Body of pancreas (tissue), 4 donors: Measurements from ENCODE around the gene COL28A1. TPM values are rescaled to one million over a fixed set of nuclear protein-coding genes. Genes with fewer than 3 reads are reported as not detected.

Experiments
- ATAC-seq: fragments of 150-250 bp; one replicate; pipeline ENCODE4 v1.9.1; 2016
- DNase-seq, 4 donors: peaks; one replicate each; pipeline ENCODE4 v3.0.0-alpha.2; 2019
- H3K27ac ChIP-seq, 4 donors: fragments of 200-600 bp; sonication (generic); 1 replicate in 3 of 4; 2 replicates in 1 of 4; pipeline versions ENCODE4 v1.5.1 to v1.6.1; 2016 to 2019; ENCODE audit warnings: mild to moderate bottlenecking in 1 of 4, mixed read lengths in 1 of 4, moderate library complexity in 1 of 4
- H3K27me3 ChIP-seq, 2 donors: fragments of 200-600 bp; sonication (generic); one replicate each; pipeline ENCODE4 v1.6.0; 2016; ENCODE audit warnings: mild to moderate bottlenecking in 1 of 2
- H3K36me3 ChIP-seq, 2 donors: fragments of 200-600 bp; sonication (generic); replicated peaks in 1 of 2; 2 replicates each; pipeline ENCODE4 v1.5.1; 2016; ENCODE audit warnings: low read depth in 2 of 2; ENCODE audit not compliant: insufficient read depth in 1 of 2
- H3K4me1 ChIP-seq: fragments of 200-600 bp; sonication (generic); one replicate; pipeline ENCODE4 v1.6.0; 2016
- H3K4me3 ChIP-seq, 2 donors: fragments of 200-600 bp; sonication (generic); 1 replicate in 1 of 2; 2 replicates in 1 of 2; pipeline ENCODE4 v1.5.1; 2016 to 2019
- H3K9me3 ChIP-seq, 3 donors: fragments of 200-600 bp; sonication (generic); 1 replicate in 2 of 3; 2 replicates in 1 of 3; pipeline ENCODE4 v1.5.1; 2016
- POLR2A ChIP-seq, 3 donors: fragments of 450-650 bp; IDR thresholded peaks; one replicate each; pipeline ENCODE4 v1.6.1; 2016; ENCODE audit warnings: antibody characterized with exemption in 3 of 3, mild to moderate bottlenecking in 2 of 3
- WGBS, 2 donors: methylation state at CpG; one replicate each; pipeline ENCODE4 v1.1.5; 2017; 5-methylcytosine and 5-hydroxymethylcytosine counted together
- intact Hi-C: fragments of 100-400 bp; cut with DNase I; formaldehyde crosslinking; loops from one replicate; pipeline ENCODE4 v1.15.1; 2023
- total RNA-seq, 2 donors: library from RNA; depleted of rRNA; stranded (reverse); fragments of >200 nt; gene quantifications; one replicate each; pipeline ENCODE4 v1.1.0, GENCODE V29; 2016
- TF ChIP-seq, protein P1 (sequence below), 7 experiments: fragments of 450-650 bp in 4 of 7; fragments of 200-600 bp in 3 of 7; sonication (generic) in 3 of 7; IDR thresholded peaks; one replicate each; pipeline ENCODE4 v1.5.1; 2016 to 2019; ENCODE audit warnings: antibody characterized with exemption in 7 of 7

Gene COL28A1
- total RNA-seq, 2 donors from 2014 or later: 13.8 to 16.9 TPM

DNA sequence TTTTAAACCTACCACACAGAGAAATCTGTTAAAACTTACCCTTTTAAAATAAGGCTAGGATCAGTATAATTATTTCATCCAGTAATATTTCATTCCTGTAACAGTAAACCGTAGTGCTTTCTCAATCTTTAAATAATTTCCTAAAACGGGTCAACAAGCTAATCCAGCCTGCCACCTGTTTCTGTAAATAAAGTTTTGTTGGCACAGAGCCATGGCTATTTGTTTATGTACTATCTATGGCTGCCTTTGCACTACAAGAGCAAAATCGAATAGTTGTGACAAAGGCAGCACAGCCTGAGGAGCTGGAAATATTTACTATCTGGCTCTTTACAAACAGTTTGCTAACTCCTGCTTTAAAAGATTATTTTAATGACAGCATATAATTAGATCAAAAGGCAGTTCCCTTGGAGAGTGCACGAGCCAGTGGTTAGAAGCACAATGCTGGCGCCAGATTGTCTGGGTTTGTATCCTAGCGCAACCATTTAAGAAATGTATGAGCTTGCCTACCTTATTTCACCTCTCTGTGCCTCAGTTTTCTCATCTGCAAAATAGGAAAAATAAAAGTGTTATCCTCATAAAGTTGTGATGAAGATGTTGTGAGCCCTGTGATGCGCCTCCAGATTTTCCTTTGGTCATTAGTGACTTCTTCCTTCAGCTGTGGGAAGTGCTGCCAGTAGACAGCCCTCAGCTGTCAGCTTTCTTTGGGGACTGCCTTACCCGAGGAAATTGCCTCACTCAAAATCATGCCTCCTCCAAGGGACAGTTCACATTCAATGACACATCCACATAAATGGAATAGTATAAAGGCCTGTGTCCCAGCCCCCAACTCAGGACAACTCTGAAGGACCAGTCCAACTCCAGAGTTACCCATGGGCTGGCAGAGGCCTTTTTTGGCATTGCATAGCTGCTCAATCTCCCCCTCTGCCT lies 19.2 kb upstream of the COL28A1 start:
- H3K27ac ChIP-seq: peak overlapping the region in 1 of 4 donors; percentile 28
- TF ChIP-seq, protein P1, sequence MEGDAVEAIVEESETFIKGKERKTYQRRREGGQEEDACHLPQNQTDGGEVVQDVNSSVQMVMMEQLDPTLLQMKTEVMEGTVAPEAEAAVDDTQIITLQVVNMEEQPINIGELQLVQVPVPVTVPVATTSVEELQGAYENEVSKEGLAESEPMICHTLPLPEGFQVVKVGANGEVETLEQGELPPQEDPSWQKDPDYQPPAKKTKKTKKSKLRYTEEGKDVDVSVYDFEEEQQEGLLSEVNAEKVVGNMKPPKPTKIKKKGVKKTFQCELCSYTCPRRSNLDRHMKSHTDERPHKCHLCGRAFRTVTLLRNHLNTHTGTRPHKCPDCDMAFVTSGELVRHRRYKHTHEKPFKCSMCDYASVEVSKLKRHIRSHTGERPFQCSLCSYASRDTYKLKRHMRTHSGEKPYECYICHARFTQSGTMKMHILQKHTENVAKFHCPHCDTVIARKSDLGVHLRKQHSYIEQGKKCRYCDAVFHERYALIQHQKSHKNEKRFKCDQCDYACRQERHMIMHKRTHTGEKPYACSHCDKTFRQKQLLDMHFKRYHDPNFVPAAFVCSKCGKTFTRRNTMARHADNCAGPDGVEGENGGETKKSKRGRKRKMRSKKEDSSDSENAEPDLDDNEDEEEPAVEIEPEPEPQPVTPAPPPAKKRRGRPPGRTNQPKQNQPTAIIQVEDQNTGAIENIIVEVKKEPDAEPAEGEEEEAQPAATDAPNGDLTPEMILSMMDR (IDR thresholded peaks at IDR 0.05): no peak
- TF ChIP-seq POLR2A (IDR thresholded peaks at IDR 0.05): no peak
- H3K36me3 ChIP-seq: no peaks in the 10 kb centered on the region
- DNase-seq (no peak), ATAC-seq (no peak)
- intact Hi-C loops: no loop called here
- H3K27me3 ChIP-seq: no peaks in the 10 kb centered on the region
- no peak overlapping the region for H3K4me3 ChIP-seq
- 53 to 55% methylated on average over 8 of the region's 8 CpGs for WGBS, 2 donors
- H3K9me3 ChIP-seq: no peaks in the 10 kb centered on the region
- H3K4me1 ChIP-seq: peaks cover 28% of the 10 kb centered on the region

DNA sequence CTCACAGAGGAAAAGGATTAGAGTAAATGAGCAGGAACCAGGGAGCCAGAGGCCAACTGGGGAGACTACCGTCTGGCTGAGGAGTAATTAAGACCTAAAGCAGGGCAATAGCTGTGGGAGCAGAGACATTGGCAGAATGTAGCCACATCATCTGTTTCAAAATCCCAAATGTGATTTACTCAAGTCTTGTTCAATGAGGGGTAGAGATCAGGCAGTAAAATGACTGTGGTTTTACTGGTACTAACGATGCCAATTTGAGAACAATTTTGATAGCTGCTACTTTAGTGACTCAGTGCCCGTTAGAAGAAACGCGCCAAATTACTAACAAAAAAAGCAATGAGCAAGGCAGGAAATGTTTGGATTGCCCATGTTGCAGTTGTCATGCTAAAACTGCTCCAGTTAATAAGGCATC lies 18.4 kb upstream of the COL28A1 start:
- no peaks in the 10 kb centered on the region for H3K9me3 ChIP-seq
- no peak overlapping the region for H3K4me3 ChIP-seq
- TF ChIP-seq, protein P1 (IDR thresholded peaks at IDR 0.05): no peak
- TF ChIP-seq POLR2A (IDR thresholded peaks at IDR 0.05): no peak
- no peak for DNase-seq
- peak overlapping the region; percentile 18 to 75 (median 58) for H3K27ac ChIP-seq
- H3K4me1 ChIP-seq: peaks cover 28% of the 10 kb centered on the region
- WGBS, 2 donors: 93 to 96% methylated on average over 5 of the region's 5 CpGs
- no peak for ATAC-seq
- no peaks in the 10 kb centered on the region for H3K36me3 ChIP-seq
- H3K27me3 ChIP-seq: no peaks in the 10 kb centered on the region
- intact Hi-C loops: no loop called here

DNA sequence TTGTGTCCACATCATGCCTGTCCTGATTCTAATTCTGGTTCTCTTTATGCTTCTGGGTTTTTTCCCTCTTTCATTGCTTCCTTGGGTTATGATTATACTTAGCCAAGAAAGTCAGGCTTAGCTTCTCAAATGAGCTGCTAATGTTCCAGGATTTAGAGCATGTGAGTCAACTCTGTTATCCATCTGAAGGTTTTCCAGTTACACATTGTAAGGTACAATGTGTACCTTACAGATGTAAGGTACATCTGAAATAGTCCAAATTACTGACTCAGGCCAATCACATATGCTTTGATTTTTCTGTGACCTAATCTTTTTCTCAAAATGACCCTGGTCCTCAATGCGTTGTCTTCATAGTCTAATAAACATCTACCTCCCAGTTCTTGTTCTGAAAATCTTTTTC lies 17.7 kb upstream of the COL28A1 start:
- TF ChIP-seq POLR2A (IDR thresholded peaks at IDR 0.05): no peak
- TF ChIP-seq, protein P1 (IDR thresholded peaks at IDR 0.05): no peak
- ATAC-seq: peak; percentile 92
- peaks cover 28% of the 10 kb centered on the region for H3K4me1 ChIP-seq
- 58 to 60% methylated on average over 1 of the region's 1 CpG for WGBS, 2 donors
- no peak for DNase-seq
- H3K4me3 ChIP-seq: no peak overlapping the region
- intact Hi-C loops: no loop called here
- peak overlapping the region; percentile 41 to 75 (median 58) for H3K27ac ChIP-seq
- H3K9me3 ChIP-seq: no peaks in the 10 kb centered on the region
- H3K27me3 ChIP-seq: no peaks in the 10 kb centered on the region
- H3K36me3 ChIP-seq: no peaks in the 10 kb centered on the region

DNA sequence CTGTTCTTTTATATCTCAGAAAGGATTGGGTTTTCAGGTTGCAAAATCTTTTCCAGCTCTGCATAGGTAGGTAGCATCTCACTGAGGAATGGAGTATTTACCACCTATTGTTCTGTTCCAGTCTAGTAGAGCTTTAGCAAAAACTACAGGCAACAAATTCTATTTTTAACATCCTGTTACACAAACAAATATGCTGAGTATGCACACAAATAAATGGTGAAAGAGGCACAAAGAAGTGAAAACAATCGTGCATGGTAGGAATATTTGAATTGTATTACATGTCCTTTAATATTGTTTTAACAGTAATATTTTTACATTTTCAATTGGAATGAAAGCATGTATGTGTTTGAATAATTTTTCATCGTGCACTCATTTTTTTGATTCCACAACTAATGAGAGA lies 16.5 kb upstream of the COL28A1 start:
- Histone ChIP-seq H3K36me3 (no peaks in the 10 kb centered on the region), H3K9me3 (no peaks in the 10 kb centered on the region), H3K27me3 (no peaks in the 10 kb centered on the region), H3K4me1 (peaks cover 28% of the 10 kb centered on the region), H3K27ac (no peak overlapping the region), H3K4me3 (no peak overlapping the region)
- ATAC-seq: no peak
- intact Hi-C loops: no loop called here
- TF ChIP-seq POLR2A (IDR thresholded peaks at IDR 0.05): no peak
- TF ChIP-seq, protein P1 (IDR thresholded peaks at IDR 0.05): no peak
- no peak for DNase-seq
- 84 to 85% methylated on average over 2 of the region's 2 CpGs for WGBS, 2 donors
